ENCODE measurements around the gene TSEN34.

- TF ChIP-seq POLR2AphosphoS5 (IDR thresholded peaks at IDR 0.05; ENCODE audit: insufficient read depth in 1 of 2, low read depth in 1 of 2) (no peak), POLR2A (IDR thresholded peaks at IDR 0.05) (no peak)
These were observed 12.1 kb downstream of the TSEN34 start for GRCh38 chr19:54203151-54203611.
